SW480 (cell line): ENCODE data around the gene RBM22.
"Not testable (repeated sequence)": the region's sequence is repeated elsewhere in the genome, so short reads cannot be mapped to it uniquely, and the experiment has no call there.

Experiments used
- DNase-seq: peaks from one replicate; pipeline ENCODE4 v3.0.0-alpha.2; 2016; ENCODE audit warnings: low spot score

Gene RBM22

GRCh38 chr5:150700594-150701377, at the start of gene RBM22:
Gene RBM22, minus strand, starts transcription at chr5:150701062. Its CDS starts 77 bp downstream, at chr5:150700985.
- peak; percentile 93 for DNase-seq

DNA sequence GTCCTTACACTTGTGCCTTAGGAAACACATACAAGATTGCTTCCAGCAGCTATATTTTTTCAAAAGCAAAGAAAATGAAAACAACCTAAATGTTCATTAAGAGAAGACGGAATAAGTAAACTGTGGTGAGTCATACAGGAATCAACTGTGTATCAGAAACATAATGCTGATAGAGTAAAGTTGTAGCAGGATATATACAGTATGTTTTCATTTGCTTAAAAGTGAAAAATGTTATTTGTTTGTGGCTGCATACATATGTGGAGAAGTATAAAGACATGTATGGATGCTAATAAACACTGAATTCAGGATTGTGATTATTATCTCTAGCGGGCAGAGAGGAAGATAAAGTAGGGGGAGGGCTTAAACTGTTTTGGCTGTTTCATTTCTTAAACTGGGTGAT, 49.6 kb upstream of the RBM22 start:
- no peak for DNase-seq

GRCh38 chr5:150743142-150743488, 42.3 kb upstream of the RBM22 start:
- DNase-seq: not testable (repeated sequence)

GRCh38 chr5:150742455-150743141, 41.7 kb upstream of the RBM22 start:
- DNase-seq: not testable (repeated sequence)

DNA sequence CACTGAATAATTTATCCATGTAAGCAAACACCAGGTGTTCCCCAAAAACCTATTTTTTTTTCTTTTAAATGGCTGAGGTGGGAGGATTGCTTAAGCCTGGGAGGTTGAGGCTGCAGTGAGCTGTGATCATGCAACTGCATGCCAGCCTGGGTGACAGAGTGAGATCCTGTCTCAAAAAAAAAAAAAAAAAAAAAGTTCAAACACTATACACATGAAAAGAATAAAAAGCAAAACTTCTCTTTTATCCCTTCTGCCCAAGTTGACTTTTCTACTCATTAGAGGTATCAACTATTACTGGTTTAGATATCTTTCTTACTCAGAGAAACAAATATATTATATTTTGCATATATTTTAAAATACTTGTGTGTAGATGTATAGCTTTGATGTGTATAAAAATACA, 40.1 kb upstream of the RBM22 start:
- no peak for DNase-seq

- DNase-seq: no peak
Observed at GRCh38 chr5:150738862-150739261, 38.0 kb upstream of the RBM22 start.

DNA sequence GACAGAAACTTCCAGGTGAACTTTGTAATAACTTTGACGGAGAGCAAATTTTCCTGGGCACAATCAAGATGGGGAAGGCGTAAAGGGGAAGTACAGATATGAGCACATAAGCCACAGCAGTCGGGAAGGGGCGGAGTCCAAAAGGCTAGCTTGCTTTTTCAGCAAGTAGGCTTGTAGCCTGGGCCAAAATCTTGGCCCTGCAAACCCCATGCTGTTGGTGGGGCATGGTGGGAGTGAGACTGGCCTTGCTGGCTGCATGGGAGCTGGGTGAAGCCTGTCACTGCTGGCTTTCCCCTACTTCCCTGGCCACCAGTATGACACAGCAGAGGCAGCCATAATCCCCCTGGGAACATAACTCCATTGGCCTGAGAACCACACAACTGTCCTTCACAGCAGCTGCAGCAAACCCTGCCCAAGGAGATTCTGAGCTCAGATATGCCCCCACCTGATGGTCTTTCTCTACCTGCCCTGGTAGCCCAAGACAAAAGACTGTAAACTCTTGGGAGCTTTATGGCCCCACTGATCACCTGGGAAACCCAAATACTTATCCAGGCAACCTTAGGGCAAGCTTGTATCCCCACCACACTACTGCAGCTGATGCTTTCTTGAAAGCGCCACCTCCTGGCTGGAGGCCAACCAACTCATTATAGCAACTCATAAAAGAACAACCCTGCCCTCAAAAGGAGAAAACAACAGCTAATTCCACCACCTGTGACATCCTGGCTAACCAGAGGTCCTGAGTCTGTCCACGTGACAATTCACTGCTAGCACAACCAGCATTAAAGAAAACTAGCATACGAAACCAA, 33.9 kb upstream of the RBM22 start:
- DNase-seq: no peak

DNA sequence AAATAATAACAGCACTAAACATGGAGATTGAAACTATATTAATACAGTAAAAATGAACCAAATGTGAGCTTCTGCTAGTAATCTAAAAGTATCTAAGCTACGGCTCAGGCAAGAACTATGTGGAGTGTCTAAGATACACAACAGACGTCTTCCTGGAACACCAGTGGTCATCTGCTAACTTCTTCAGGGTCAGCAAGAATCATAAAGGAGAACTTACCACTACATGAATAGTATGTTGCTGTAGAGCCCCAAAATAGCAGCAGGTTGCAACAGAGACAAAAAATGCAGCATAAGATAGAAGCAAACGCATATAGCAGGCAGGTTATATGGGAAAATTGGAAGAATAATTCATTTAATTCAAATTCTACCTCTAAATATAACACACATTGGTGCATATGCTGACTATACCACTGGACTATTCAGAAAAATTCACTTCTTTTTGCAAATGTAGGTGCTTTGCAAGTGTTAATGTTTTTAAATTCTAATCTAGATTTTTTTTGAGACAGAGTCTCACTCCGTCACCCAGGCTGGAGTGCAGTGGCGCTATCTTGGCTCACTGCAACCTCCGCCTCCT, 30.9 kb upstream of the RBM22 start:
- DNase-seq: no peak

DNA sequence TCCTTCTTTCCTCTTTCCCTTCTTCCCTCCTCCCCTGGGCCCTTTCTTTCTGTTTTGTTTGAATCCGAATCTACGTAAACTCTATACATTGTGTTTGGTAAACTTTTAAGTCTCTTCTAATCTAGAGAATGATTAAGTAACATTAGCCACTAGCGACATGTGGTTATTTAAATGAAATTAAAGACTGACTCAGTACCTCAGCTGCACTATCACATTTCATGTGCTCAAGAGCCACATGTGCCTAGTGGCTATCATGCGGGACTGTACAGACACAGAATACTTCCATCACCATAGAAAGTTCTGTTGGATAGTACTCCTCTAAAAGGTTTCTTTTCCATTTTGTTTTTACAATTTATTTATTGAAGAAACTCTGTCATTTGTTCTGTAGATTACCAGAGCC, 29.0 kb upstream of the RBM22 start:
- DNase-seq: no peak

- DNase-seq: no peak
Observed at GRCh38 chr5:150723845-150724244, 23.0 kb upstream of the RBM22 start.

DNA sequence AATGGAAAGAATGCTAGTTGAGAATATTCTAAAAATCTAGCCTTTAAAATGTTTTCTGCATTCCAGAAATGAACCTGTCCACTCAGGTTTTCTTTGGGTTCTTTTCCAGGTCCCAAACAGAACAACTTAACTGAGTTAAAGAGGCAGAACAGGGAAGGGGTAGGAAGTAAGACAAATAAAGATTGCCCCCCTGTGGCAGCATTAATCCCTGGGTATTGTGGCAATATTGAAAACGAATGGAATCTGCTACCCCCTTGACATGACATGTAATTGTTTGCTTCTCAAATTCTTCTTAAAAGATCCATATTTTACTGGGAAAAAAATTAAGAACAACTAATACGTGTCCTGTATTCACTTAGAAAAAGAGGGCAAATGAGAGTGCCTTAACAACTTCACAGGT, 9.3 kb upstream of the RBM22 start:
- peak; percentile 35 for DNase-seq

GRCh38 chr5:150706776-150707390, 6.0 kb upstream of the RBM22 start:
- no peak for DNase-seq

- DNase-seq: no peak
Observed at GRCh38 chr5:150703762-150704161, 2.9 kb upstream of the RBM22 start.

DNA sequence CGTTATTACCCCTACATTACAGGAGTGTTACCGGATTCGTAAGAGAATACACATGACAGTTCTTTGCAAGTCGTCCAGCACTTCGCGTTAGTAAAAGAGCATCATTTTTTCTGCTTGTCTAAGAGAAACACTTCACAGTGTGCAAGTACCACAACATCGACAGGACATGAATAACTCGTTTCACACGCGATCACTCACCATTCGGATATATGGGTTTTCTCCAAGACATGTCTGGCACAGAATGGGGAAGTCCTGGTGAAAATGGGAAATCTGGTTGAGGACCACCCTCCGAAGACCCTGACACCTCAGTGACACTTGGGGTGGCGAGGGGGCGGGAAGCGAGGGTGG, 642 bp downstream of the RBM22 start:
- DNase-seq: peak; percentile 15

- no peak for DNase-seq
Observed at GRCh38 chr5:150694612-150695011, 6.2 kb downstream of the RBM22 start.

DNA sequence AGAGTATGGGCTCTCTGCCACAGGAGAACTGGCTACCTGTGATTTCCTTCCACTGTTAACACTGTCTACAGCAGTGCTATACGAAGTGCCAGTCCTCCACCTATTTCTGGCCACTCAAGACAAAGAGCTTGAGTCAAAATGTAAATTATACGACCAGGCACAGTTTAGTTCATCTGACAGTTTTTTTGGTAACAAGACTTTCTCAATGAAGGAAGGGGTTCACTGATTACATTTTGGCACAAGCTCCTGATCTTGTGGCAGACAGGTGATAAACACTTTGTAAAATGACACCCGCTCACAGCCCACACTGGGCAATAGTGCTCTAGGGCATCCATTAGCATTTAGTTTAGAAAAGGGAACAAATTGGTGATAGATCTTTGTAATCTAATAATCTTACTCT, 8.6 kb downstream of the RBM22 start:
- no peak for DNase-seq

- DNase-seq: no peak
Observed at GRCh38 chr5:150690760-150691159, 10.1 kb downstream of the RBM22 start.

DNA sequence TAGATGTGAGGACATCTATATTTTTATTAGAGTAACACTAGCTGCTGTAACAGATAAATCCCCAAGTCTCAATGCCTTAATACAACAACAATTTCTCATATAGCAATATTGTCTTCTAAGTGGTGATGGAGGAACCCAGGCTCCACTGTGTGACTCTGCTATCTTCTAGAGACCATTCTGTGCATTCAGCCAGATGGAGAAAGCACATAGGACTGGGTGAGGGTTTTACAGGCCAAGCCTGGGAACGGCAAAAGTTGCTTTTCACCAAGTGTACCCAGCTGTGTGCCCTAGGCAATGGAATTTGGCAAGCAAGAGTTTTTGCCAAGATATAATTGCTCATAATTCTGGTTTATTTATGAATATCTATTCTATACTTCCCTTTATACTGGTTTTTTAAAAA, 11.7 kb downstream of the RBM22 start:
- no peak for DNase-seq

DNA sequence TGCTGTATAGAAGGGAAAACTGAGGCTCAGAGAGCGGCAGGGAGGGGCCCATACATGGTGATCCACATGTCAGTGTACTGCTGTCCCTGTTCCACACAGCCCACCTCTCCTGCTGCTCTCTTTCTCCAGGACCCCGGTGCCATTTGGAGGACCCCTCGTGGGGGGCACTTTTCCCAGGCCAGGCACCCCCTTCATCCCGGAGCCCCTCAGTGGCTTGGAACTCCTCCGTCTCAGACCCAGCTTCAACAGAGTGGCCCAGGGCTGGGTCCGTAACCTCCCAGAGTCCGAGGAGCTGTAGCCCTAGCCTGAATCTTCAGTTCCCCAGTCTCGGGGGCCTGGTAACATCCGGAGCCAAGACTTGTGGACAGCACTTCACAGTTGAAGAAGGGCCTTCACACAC, 24.3 kb downstream of the RBM22 start:
- no peak for DNase-seq

DNA sequence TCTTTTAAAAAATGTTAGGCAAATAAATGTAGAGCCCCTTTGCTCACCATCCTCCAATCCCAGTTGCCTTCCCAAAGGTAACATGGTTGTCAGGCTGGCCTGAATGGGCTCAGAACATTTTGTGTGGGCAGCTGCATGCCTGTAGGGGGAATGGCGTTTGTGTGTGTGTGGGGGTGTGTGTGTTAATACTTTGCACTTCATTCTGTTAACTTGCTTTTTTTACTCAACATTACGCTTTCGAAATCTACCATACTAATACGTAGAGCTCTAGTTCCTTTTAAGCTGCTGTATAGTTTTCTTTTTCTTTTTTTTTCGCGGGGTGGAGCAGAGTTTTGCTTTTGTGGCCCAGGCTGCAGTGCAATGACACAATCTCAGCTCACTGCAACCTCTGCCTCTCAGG, 25.8 kb downstream of the RBM22 start:
- DNase-seq: no peak

GRCh38 chr5:150674341-150674821, 26.5 kb downstream of the RBM22 start:
- no peak for DNase-seq

DNA sequence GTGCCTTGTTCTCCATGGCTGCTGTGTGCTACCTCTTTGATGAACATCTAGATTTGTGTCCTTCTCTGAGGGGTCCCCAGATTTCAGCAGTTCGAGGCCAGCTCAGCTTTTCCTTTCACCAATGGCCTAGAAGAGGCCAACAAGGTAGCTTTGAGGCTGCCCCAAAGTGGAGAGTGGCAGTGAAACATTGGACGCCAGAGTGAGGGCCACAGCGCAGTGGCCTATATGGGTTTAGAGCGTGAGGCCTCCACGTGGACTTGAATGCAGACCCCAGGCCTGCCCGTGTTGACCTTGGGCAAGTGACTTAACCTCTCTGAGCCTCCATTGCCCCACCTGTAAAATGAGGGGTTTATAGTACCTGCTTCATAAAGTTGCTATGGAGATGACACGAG, 28.0 kb downstream of the RBM22 start:
- DNase-seq: no peak
